NCI-H748 treated with DMSO at 0.1 percent for 48 hours (cell line): Measurements from ENCODE around the gene AGBL2.
"Not testable (repeated sequence)": the region's sequence is repeated elsewhere in the genome, so short reads cannot be mapped to it uniquely, and the experiment has no call there.

Experiments used
- DNase-seq: peaks from one replicate; lab custom pipeline; 2025; lab: John Stamatoyannopoulos, UW

AGBL2 gene, protein sequence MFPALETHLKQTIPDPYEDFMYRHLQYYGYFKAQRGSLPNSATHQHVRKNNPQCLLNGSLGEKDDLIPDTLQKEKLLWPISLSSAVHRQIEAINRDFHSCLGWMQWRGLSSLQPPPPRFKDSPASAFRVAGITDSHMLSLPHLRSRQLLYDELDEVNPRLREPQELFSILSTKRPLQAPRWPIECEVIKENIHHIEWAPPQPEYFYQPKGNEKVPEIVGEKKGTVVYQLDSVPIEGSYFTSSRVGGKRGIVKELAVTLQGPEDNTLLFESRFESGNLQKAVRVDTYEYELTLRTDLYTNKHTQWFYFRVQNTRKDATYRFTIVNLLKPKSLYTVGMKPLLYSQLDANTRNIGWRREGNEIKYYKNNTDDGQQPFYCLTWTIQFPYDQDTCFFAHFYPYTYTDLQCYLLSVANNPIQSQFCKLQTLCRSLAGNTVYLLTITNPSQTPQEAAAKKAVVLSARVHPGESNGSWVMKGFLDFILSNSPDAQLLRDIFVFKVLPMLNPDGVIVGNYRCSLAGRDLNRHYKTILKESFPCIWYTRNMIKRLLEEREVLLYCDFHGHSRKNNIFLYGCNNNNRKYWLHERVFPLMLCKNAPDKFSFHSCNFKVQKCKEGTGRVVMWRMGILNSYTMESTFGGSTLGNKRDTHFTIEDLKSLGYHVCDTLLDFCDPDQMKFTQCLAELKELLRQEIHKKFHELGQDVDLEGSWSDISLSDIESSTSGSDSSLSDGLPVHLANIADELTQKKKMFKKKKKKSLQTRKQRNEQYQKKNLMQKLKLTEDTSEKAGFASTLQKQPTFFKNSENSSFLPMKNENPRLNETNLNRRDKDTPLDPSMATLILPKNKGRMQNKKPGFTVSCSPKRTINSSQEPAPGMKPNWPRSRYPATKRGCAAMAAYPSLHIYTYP

DNA sequence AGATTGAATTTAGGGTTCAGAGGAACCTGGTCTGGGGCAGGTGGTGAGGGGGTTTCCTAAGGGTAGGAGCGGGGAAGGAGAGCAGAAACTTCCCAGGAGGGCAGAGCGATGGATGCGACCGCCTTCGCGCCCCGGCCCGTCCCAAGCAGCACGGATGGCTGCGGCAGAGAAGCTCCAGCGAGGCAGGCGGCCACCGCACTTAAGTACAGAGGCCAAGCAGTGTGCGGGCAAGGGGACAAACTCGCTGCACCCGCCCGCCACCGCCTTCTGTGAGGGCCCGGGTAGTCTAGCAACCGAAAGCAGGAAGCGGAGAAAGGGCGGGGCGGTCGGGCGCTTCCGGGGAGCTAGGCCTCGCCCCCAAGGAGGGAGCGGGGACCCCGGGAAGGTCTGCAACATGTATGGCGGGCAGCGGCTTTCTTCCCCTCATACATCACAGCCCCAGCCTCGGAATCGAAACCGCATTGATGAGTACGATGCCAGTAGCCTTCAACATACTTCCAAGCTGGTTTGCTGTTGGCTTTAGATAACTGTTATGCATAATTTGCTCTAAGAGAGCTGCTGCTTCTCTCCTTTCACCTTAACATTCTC lies at the start of gene AGBL2:
Gene AGBL2, minus strand, starts transcription at position 288 of the 588 bp plus-strand sequence. CDS start 719 bp downstream, outside the sequence.
- DNase-seq = peak; percentile 46

DNA sequence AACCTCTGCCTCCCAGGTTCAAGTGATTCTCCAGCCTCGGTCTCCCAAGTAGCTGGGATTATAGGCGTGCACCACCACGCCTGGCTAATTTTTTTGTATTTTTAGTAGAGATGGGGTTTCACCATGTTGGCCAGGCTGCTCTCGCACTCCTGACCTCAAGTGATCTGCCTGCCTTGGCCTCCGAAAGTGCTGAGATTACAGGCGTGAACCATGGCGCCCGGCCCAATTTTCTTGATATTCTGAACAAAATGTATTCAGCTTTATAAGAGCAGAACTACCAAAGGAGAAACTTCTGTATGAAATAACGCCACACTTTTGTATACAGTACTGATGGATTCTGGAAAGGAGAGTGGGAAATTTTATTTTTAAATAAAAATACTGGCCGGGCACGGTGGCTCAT lies 44.1 kb upstream of the AGBL2 start:
- DNase-seq = not testable (repeated sequence)

DNA sequence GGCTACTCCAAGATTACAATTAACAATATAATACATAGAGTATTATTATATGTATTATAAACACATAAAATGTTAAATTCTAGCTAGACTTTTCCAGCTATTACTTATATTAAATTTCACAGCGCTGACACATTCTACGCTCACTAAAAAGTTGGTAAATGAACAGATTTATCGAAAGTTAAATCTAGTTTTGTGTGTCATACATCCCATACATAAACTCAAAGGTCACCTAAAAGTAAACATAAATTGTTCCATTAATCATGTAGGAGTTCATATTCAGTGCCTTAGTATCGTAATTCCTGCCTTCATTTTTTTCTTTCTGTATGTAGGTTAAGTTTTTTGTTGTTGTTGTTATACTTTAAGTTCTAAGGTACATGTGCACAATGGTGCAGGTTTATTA lies 41.0 kb upstream of the AGBL2 start:
- DNase-seq = no peak

DNA sequence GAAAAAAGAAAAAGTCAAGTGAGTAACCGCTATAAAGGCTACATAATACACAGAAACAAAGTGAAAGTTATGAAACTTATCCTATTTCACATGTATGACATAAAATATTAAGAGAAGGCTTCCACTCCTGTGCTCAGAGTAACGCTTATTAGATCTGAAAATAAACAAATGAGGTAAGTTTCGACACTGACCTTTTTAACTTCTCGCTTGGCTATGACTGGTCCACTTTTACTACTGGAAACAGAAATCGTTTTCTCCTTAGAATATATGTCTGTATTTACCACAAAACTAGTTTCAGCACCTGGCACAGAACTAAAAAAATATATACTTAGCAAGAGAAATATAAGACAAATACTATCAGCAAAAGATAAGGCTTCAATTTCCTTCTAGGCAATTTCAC lies 35.6 kb upstream of the AGBL2 start:
- DNase-seq = no peak

DNA sequence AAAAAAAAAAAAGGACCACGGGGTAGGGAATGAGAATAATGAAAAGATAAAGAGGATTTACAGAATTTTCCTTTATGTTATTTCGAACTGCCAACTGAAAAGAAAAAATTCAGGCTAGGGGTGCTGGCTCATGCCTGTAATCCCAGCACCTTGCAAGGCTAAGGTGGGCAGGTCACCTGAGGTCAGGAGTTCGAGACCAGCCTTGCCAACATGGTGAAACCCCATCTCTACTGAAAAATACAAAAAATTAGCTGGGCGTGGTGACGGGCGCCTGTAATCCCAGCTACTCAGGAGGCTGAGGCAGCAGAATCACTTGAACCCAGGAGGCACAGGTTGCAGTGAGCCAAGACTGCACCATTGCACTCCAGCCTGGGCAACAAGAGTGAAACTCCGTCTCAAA lies 27.3 kb upstream of the AGBL2 start:
- DNase-seq = not testable (repeated sequence)

DNA sequence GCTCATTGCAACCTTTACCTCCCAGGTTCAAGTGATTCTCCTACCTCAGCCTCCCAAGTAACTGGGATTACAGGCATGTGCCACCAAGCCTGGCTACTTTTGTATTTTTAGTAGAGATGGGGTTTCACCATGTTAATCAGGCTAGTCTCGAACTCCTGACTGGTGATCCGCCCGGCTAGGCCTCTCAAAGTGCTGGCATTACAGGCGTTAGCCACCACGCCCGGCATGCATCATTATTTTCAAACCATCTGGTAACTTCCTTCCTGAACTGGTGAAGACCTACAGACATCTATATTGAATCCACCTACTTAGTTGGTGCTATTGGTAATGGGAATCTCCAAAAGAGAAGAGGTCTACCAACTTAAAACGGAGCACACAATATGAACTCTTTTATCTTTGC lies 22.6 kb upstream of the AGBL2 start:
- DNase-seq = not testable (repeated sequence)

DNA sequence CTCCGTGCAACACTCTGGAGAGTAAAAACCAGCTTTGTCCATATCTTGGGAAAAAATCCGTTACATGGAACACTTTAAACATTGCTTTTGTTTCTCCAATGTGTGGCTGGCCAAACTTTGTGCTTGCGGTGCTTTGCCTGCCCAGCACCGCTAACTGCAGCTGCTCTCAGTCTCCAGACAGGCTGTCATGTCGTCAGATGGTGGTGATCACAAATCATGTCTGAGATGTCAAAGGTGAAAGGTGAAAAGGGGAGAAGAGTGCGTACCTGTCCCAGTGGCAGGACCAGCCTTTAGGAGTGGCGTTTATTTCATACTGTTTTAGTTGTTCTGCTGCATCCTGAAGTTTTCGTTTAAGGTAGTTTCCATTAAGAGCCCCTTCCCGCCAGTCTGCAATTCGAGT lies 17.1 kb upstream of the AGBL2 start:
- no peak for DNase-seq

DNA sequence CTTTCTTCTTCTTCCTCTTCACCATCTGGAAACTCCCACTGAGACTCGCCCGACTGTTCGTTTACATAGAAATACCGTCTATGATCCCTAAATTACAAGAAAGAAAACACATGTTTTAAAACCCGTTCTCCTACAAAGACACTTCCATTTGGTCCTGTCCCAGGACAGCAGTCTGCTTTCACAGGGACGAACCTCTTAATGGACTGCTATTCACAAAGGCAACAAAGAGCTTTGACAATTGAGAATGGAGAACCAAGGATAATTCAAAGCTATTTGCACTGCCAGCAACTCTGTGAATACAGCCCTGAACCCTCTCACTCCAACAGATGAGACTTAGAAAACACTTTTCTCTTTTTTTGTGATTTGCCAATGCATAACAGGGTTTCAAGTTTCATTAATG lies 16.3 kb upstream of the AGBL2 start:
- no peak for DNase-seq

DNA sequence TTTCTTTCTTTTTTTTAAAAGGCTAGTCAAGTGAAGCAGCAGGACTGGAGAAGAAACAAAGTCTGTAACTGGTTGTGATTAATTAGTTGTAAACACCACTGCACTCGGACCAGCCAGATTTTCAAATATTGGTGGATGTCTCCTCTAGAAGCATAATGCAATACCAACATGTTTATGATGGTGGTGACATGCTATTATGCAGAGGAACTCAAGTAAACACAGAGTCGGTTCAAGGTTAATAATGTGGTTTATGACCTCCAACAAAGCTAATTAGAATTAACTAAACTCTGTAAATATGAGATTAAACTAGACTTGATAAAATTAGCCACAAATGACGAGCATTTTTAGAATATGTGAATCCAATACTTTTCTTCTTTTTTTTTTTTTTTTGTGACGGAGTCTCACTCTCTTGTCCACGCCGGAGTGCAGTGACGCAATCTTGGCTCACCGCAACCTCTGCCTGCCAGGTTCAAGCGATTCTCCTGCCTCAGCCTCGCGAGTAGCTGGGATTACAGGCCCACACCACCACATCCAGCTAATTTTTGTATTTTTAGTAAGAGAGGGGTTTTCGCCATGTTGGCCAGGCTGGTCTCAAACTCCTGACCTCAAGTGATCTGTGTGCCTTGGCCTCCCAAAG lies 11.8 kb upstream of the AGBL2 start:
- DNase-seq = no peak

DNA sequence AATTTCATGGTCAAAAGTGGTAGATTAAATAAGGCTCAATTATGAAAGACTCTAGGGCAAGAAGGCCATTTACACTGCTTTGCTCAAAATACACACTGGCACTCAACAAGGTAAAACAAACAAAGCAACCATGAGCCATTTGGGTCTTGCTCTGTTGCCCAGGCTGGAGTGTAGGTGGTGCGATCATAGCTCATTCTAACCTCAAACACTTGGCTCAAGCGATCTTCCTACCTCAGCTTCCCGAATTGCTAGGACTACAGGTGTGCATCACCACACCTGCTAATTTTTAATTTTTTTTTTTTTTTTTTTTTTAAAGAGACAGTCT lies 10.9 kb upstream of the AGBL2 start:
- no peak for DNase-seq

DNA sequence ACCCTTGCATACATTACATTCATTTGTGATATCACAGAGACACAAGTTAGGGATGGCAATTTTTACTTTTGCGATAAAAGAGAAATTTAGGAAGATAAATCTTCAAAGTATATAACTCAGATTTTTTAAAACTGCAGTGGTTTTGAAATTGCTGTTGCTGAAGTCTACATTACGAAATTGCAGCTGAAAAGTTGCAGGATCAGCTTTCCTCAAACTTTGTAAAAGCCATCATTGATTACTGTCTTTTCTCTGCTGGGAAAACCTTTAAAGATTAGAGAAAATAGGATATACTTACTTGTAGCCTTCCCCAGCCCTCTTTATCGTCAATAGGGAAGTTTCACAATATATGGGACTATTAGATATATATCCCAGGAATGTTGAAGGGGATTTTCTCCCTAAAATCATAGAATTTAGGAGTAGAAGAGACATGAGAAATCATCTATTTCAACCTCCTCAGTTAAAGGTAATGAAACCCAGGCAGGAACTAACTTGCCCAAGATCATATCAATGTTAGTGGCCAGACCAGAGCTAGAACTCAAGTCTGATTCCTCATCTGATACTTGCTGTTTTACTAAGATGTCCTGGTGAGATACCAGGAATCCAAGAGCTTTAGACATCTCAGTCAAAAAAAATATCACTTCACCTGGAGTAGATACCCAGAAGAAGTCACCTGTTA lies 10.4 kb upstream of the AGBL2 start:
- no peak for DNase-seq

DNA sequence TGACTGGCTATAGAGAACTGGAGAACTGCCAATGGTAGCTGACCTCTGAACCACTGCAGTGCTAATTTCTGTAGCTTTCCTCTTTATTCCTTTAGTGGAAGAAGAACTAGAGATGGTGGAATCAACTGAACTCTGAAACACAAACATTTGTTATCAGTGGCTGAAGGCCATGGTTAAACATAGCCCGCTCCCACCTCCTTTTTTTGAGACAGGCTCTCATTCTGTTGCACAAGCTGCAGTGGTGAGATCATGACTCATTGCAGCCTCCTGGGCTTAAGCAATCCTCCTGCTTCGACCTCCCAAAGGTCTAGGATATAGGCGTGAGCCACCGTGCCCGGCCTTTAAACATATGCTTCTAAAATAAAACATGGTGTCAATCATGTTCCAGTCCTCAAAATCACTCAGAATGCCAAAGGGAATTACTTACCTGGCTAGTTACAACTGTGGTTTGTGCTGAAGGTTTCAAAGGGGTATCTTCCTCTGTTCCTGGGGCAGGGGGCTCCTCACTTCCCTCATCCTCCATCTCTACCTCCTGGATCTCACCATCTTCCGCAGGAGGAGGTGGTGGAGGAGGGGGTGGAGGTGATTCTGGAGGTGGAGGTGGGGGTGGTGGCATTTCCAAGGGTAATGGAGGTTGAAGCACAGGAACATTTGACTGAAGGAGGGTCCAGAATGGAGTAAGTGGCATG lies 9.0 kb upstream of the AGBL2 start:
- no peak for DNase-seq

DNA sequence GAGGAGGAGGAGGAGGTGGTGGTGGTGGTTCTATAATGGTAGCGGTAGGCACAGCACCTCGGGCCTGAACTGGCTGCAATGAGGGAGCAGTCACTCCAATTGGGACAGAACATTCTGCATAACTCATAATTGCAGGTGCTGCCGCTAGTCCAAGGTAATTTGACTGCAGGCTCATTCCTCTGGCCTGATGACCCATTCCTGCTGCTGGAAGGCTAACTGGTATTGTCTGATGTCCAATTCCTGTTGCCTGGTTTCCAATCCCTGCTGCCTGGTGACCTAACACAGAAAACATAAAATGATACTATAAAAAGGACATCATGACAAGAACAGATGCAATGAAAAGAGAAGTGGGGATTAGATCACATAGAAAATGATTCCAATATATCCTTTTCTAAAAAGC lies 7.9 kb upstream of the AGBL2 start:
- no peak for DNase-seq

DNA sequence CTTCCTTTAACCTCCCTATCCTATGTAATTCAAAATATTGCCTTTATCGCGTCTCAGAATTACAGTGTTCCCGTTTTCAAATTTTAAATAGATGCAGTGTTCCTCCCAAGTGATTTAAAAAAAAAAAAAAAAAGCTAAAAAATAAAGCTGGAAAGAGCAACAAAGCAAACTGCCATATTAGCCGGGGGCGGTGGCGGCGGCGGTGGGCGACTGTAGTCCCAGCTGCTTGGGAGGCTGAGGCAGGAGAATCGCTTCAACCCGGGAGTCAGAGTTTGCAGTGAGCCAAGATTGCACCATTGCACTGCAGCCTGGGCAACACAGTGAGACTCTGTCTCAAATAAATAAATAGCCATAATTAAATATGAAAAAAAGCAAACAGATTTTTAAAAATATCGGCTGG lies 5.5 kb upstream of the AGBL2 start:
- no peak for DNase-seq

DNA sequence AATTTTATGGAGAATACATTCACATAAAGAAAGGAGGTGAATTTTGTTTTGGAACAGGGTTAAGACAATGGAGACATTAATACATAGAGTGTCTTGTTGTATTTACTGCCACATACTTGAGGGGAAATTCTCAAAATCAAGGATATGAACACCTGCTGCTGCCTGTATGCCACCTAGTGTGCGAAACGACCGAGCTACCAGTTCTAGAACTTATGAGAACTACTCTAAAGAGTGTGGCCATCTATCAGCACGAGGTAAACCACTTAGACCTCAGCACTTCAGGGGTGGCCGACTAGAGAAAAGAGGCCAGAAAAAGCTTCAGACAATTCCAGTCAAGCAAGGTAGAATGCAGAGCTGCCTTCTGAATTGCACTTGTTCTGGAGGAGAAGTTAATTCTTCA lies 1.5 kb upstream of the AGBL2 start:
- DNase-seq = no peak

DNA sequence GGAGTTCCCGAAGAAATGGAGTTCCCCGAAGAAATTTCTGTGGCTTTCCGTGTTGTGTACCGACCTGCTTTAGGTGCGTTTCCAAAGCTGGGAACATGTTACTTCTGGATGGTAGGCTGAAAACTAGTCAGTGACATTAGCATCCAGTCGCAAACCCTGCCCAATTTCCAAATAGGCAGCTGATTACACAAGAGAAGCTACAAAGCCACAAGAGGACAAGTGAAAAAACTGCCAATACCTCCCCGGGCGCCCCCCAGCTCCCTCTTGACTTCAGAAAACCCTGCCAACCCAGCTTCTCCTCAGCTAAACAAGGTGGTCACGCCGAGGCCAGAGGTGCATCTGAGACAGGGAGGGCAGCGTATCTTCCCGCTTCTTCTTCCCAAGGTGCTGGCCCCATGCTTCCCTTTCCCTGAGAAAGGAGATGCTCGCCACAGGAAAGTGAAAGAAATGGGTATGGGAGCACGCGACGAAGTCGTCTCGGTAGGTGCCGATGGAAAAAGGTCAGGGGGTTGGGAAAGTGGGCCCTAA lies 551 bp downstream of the AGBL2 start:
- DNase-seq = peak; percentile 25

DNA sequence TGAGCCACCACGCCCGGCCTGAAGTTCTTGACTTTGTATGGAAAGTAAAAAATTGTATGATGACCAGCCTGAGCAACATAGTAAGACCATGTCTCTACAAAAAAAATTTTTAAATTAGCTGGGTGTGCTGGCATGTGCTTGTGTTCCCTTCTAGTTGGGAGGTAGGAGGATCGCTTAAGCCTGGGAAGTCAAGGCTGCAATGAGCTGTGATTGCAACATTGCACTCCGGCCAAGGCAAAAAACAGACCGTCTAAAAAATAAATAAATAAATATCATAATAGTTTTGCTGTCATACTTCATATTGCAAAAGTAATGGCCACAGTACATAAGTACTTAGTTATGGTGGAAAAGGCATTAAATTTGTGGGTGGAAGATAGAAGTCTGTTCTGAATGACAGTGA lies 3.4 kb downstream of the AGBL2 start:
- no peak for DNase-seq

DNA sequence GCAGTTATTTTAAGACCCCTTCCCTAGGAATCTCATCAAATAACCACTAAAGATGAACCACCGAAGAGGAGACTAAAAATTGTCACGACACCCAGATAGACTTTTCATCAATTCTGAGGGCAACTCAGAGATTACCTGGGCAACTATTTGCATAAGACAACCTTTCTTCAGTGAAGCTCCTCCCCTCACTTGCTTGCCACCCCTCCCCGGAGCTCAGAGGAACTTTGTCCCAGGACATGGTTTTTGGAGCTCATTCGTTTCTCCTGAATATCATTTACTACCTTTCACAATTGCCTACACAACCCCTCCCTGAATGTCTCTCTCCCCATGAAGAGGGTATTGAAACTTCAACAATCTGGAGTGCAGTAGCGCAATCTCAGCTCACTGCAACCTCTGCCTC lies 3.9 kb downstream of the AGBL2 start:
- no peak for DNase-seq

DNA sequence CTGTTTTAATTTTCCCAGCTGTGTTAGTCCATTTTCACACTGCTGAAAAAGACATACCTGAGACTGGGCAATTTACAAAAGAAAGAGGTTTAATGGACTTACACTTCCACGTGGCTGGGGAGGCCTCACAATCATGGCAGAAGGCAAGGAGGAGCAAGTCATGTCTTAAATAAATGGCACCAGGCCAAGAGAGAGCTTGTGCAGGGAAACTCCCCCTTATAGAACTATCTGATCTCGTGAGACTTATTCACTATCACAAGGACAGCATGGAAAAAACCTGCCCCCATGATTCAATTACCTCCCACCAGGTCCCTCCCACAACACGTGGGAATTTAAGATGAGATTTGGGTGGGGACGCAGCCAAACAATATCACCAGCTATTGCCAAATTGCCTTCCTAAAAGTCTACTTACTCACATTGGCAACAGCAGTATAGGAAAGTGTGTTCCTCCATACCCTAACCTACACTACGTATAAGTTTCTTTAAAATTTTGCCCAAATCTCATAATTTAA lies 7.8 kb downstream of the AGBL2 start:
- not testable (repeated sequence) for DNase-seq

DNA sequence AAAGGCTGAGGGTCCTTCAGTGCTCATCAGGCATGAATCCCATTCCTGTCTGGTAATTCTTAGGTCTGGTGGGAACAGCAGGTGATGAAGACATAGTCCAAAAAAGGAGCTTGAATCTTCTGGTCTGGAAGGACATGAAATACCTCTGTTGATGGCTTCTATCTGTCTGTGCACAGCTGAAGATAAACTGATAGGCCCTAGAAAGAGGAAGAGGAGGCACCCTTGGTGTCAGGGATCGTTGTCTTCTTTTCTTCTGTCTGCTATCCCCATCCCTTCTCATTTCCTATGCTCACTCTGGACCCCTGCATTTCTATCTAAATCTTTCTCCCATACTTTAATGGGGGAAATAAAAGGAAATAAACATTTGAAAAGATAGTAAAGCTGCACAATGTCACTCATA lies 9.4 kb downstream of the AGBL2 start:
- no peak for DNase-seq

DNA sequence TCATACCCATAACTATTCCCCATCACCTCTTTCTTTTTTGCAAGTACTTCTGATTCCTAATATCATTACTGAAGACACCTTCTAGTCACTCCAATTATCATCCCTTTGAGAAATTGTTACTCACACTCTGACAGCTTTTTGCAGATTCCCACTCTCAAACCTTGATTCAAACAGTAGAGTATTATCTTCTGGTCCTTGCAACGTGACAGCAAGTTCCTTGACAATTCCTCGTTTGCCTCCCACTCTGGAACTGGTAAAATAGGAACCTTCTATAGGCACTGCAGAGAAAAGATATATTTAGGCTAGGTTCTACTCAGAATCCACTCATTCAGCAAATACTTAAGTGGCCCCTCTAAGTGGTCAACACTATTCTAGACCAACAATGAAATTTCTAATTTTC lies 23.2 kb downstream of the AGBL2 start:
- DNase-seq = no peak
